ENCODE data around the gene KRTCAP3.

KRTCAP3 gene

DNA sequence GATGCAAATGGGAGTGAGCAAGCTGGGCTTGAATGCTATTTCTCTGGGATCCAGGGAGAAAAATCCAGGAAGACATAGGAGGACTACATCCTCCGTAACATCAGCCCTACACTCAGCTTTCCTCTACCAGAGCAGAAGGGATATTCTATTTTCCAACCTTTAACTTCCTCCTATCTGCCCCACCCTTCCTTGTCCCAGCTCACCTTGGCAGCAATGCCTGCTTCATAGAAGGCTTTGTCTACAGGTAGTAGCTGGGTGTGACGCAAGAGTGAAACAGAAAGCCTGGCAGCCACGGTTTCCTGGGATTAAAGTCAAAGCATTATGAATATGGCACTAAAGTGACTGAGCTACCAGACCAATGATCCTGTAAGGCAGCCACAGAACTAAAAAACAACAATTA is 3.9 kb downstream of the KRTCAP3 start:
- H3K27ac ChIP-seq = no peak overlapping the region
- TF ChIP-seq, protein P1, sequence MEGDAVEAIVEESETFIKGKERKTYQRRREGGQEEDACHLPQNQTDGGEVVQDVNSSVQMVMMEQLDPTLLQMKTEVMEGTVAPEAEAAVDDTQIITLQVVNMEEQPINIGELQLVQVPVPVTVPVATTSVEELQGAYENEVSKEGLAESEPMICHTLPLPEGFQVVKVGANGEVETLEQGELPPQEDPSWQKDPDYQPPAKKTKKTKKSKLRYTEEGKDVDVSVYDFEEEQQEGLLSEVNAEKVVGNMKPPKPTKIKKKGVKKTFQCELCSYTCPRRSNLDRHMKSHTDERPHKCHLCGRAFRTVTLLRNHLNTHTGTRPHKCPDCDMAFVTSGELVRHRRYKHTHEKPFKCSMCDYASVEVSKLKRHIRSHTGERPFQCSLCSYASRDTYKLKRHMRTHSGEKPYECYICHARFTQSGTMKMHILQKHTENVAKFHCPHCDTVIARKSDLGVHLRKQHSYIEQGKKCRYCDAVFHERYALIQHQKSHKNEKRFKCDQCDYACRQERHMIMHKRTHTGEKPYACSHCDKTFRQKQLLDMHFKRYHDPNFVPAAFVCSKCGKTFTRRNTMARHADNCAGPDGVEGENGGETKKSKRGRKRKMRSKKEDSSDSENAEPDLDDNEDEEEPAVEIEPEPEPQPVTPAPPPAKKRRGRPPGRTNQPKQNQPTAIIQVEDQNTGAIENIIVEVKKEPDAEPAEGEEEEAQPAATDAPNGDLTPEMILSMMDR (IDR thresholded peaks at IDR 0.05; ENCODE audit: low read depth, low read length) = no peak
- no peak for DNase-seq
- H3K9me3 ChIP-seq (ENCODE audit: severe bottlenecking) = no peaks in the 10 kb centered on the region
- H3K4me3 ChIP-seq (ENCODE audit: low read depth, low read length) = no peak overlapping the region
- peaks cover 71% of the 10 kb centered on the region for H3K36me3 ChIP-seq
- H3K27me3 ChIP-seq (ENCODE audit: insufficient read depth, low read depth, severe bottlenecking) = no peaks in the 10 kb centered on the region

DNA sequence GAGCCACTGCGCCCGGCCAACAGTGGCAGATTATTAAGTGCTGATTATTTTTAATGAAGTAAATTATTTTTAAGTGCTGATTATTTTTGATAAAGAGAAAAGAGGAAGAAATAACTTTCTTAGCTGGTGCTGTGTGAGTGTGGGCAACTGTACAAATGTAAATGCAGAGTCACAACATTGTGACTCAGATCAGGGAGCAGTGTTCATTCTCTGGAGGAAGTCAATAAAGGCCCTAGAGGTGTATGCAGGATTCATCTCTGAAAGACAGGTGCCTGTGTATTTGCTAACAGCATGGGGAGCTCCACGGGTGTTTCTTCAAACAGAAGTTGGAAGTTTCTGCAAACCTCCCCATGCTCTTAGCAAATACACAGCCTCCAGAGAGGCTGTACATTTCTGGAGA is 6.2 kb downstream of the KRTCAP3 start:
- TF ChIP-seq, protein P1 (IDR thresholded peaks at IDR 0.05; ENCODE audit: low read depth, low read length) = no peak
- H3K27ac ChIP-seq = no peak overlapping the region
- DNase-seq = no peak
- H3K9me3 ChIP-seq (ENCODE audit: severe bottlenecking) = no peaks in the 10 kb centered on the region
- H3K36me3 ChIP-seq = peaks cover 64% of the 10 kb centered on the region
- no peak overlapping the region for H3K4me3 ChIP-seq (ENCODE audit: low read depth, low read length)
- H3K27me3 ChIP-seq (ENCODE audit: insufficient read depth, low read depth, severe bottlenecking) = no peaks in the 10 kb centered on the region

DNA sequence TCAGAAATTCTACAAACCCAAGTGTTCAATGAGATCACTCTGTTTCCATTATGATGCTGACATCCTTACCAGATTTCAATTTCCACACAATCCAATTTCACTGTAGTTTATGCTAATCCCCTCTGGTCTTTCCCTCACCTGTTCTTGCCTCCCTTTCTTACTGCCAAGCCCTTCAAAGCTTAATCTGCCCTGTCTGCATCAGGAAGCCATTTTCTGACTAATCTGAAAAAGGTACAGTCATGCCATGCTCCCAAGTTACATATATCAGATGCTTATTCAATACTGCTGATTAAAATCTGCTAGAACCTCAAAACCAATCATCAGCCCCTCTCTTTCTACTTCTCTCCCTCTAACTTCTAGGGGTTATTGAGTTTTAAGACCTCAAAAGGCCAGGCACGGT is 8.9 kb downstream of the KRTCAP3 start:
- Histone ChIP-seq H3K36me3 (peaks cover 41% of the 10 kb centered on the region), H3K27me3 (ENCODE audit: insufficient read depth, low read depth, severe bottlenecking) (no peaks in the 10 kb centered on the region), H3K27ac (no peak overlapping the region), H3K9me3 (ENCODE audit: severe bottlenecking) (no peaks in the 10 kb centered on the region), H3K4me3 (ENCODE audit: low read depth, low read length) (no peak overlapping the region)
- DNase-seq = no peak
- TF ChIP-seq, protein P1 (IDR thresholded peaks at IDR 0.05; ENCODE audit: low read depth, low read length) = no peak

DNA sequence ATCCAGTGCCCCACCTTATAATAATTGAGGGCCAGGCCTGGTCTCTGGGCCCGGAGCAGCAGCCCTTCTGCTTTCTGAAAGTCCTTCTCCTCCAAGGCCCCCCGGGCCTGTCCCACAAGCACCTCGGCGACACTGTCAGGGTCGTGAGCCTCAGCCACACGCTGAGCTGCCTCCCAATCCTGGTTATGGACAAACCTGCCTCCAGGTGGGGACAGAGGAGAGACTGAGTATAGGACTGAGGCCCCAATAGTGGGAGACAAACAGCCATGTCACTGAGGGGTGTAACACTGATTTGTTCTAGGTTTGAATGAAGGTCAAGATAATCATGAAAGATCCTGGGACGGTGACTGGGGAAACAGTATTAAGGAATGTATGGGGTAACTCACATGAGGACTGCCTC is 11.8 kb downstream of the KRTCAP3 start:
- DNase-seq = peak; percentile 46
- Histone ChIP-seq H3K9me3 (ENCODE audit: severe bottlenecking) (no peaks in the 10 kb centered on the region), H3K4me3 (ENCODE audit: low read depth, low read length) (no peak overlapping the region), H3K27me3 (ENCODE audit: insufficient read depth, low read depth, severe bottlenecking) (no peaks in the 10 kb centered on the region), H3K27ac (no peak overlapping the region), H3K36me3 (peaks cover 30% of the 10 kb centered on the region)
- TF ChIP-seq, protein P1 (IDR thresholded peaks at IDR 0.05; ENCODE audit: low read depth, low read length) = peak; percentile 44

DNA sequence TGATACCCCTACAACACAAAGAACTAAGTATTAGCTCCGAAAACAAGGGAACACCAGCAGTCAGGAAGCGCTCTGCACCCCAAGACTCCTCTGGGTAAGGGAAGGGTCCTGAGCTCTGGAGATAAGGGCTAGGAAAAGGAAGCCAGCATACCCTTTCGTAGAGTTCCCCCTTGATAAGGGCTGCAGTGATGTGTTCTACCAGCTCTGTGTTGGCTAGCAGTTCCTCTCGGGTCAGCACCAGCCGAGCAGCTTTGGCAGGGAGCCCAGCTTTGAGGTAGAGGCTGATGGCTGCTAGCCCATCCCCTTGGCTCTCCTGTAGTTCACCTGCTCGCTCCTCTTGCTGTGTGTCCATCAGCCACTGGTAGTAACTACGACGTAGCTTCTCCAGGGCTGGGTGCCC is 18.9 kb downstream of the KRTCAP3 start:
- no peaks in the 10 kb centered on the region for H3K27me3 ChIP-seq (ENCODE audit: insufficient read depth, low read depth, severe bottlenecking)
- DNase-seq = no peak
- no peak overlapping the region for H3K4me3 ChIP-seq (ENCODE audit: low read depth, low read length)
- H3K36me3 ChIP-seq = peaks cover 15% of the 10 kb centered on the region
- TF ChIP-seq, protein P1 (IDR thresholded peaks at IDR 0.05; ENCODE audit: low read depth, low read length) = no peak
- H3K9me3 ChIP-seq (ENCODE audit: severe bottlenecking) = no peaks in the 10 kb centered on the region
- no peak overlapping the region for H3K27ac ChIP-seq

DNA sequence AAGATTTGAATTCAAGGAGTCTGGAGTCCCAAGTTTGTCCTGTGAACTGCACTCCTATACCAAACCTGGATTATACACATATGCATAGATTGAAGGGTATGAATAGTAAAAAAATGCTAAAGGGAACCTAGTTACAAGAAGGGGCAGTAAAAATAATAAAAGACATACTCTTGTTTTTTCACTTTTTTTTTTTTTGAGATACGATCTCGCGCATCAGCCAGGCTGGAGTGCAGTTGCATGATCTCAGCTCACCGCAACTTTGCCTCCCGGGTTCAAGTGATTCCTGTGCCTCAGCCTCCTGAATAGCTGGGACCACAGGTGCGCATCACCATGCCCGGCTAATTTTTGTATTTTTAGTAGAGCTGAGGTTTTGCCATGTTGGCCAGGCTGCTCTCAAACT is 22.3 kb downstream of the KRTCAP3 start:
- Histone ChIP-seq H3K9me3 (ENCODE audit: severe bottlenecking) (no peaks in the 10 kb centered on the region), H3K4me3 (ENCODE audit: low read depth, low read length) (no peak overlapping the region), H3K27me3 (ENCODE audit: insufficient read depth, low read depth, severe bottlenecking) (no peaks in the 10 kb centered on the region), H3K36me3 (peaks cover 6% of the 10 kb centered on the region), H3K27ac (no peak overlapping the region)
- TF ChIP-seq, protein P1 (IDR thresholded peaks at IDR 0.05; ENCODE audit: low read depth, low read length) = no peak
- DNase-seq = no peak

All from WERI-Rb-1 (cell line).